ENCODE data around the gene KRTAP10-5.

GRCh38 chr21:44618504-44618903 is 38.1 kb upstream of the KRTAP10-5 start:
- TF ChIP-seq, protein P1, sequence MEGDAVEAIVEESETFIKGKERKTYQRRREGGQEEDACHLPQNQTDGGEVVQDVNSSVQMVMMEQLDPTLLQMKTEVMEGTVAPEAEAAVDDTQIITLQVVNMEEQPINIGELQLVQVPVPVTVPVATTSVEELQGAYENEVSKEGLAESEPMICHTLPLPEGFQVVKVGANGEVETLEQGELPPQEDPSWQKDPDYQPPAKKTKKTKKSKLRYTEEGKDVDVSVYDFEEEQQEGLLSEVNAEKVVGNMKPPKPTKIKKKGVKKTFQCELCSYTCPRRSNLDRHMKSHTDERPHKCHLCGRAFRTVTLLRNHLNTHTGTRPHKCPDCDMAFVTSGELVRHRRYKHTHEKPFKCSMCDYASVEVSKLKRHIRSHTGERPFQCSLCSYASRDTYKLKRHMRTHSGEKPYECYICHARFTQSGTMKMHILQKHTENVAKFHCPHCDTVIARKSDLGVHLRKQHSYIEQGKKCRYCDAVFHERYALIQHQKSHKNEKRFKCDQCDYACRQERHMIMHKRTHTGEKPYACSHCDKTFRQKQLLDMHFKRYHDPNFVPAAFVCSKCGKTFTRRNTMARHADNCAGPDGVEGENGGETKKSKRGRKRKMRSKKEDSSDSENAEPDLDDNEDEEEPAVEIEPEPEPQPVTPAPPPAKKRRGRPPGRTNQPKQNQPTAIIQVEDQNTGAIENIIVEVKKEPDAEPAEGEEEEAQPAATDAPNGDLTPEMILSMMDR (IDR thresholded peaks at IDR 0.05), result no peak
- no peak for TF ChIP-seq CHD2 (IDR thresholded peaks at IDR 0.05; ENCODE audit: low read length, partially characterized antibody)
- TF ChIP-seq ESRRA (IDR thresholded peaks at IDR 0.05; ENCODE audit: borderline replicate concordance, low read length), result no peak
- TF ChIP-seq POLR2A (IDR thresholded peaks at IDR 0.05; ENCODE audit: low read length), result no peak
- no peak for TF ChIP-seq NR3C1 (IDR thresholded peaks at IDR 0.05)
- no peak for TF ChIP-seq USF2 (IDR thresholded peaks at IDR 0.05)
- no peak for TF ChIP-seq BHLHE40 (IDR thresholded peaks at IDR 0.05; ENCODE audit: low read depth, low read length)
- TF ChIP-seq, protein P2, sequence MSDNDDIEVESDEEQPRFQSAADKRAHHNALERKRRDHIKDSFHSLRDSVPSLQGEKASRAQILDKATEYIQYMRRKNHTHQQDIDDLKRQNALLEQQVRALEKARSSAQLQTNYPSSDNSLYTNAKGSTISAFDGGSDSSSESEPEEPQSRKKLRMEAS (IDR thresholded peaks at IDR 0.05), result no peak
- TF ChIP-seq RFX5 (IDR thresholded peaks at IDR 0.05), result no peak
- TF ChIP-seq KDM5A (IDR thresholded peaks at IDR 0.05), result no peak
- no peak for TF ChIP-seq POLR2AphosphoS2 (conservative IDR thresholded peaks at IDR 0.05; ENCODE audit: low read length)
- TF ChIP-seq ELK1 (IDR thresholded peaks at IDR 0.05; ENCODE audit: low read depth, low read length), result no peak
- TF ChIP-seq, protein P3, sequence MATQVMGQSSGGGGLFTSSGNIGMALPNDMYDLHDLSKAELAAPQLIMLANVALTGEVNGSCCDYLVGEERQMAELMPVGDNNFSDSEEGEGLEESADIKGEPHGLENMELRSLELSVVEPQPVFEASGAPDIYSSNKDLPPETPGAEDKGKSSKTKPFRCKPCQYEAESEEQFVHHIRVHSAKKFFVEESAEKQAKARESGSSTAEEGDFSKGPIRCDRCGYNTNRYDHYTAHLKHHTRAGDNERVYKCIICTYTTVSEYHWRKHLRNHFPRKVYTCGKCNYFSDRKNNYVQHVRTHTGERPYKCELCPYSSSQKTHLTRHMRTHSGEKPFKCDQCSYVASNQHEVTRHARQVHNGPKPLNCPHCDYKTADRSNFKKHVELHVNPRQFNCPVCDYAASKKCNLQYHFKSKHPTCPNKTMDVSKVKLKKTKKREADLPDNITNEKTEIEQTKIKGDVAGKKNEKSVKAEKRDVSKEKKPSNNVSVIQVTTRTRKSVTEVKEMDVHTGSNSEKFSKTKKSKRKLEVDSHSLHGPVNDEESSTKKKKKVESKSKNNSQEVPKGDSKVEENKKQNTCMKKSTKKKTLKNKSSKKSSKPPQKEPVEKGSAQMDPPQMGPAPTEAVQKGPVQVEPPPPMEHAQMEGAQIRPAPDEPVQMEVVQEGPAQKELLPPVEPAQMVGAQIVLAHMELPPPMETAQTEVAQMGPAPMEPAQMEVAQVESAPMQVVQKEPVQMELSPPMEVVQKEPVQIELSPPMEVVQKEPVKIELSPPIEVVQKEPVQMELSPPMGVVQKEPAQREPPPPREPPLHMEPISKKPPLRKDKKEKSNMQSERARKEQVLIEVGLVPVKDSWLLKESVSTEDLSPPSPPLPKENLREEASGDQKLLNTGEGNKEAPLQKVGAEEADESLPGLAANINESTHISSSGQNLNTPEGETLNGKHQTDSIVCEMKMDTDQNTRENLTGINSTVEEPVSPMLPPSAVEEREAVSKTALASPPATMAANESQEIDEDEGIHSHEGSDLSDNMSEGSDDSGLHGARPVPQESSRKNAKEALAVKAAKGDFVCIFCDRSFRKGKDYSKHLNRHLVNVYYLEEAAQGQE (IDR thresholded peaks at IDR 0.05), result no peak
- no peak for TF ChIP-seq ZSCAN20 (CRISPR knock-in tag; IDR thresholded peaks at IDR 0.05)
